GM23338 (cell line): ENCODE measurements around the gene SRGN.
A peak's percentile ranks its signal among the peaks of the same experiment; 100 is the strongest.

Experiments used
- CTCF ChIP-seq, 2 experiments: fragments of 200-600 bp in 1 of 2; sonication (generic) in 1 of 2; conservative IDR thresholded peaks; 2 replicates each; pipeline versions ENCODE4 v1.5.1 to v1.6.1; 2016 to 2017; ENCODE audit warnings: antibody characterized with exemption in 2 of 2, low read depth in 2 of 2, mild to moderate bottlenecking in 2 of 2, moderate library complexity in 1 of 2
- EZH2 ChIP-seq: fragments of 200-600 bp; sonication (generic); IDR thresholded peaks from one replicate; pipeline ENCODE4 v1.8.0; 2017; ENCODE audit warnings: antibody characterized with exemption, mild to moderate bottlenecking, low read depth; ENCODE audit not compliant: unreplicated experiment
- JUNB ChIP-seq: IDR thresholded peaks from one replicate; pipeline ENCODE4 v1.6.1; 2016; ENCODE audit warnings: antibody characterized with exemption; ENCODE audit not compliant: unreplicated experiment
- POLR2AphosphoS5 ChIP-seq: IDR thresholded peaks from 2 replicates; pipeline ENCODE4 v1.6.1; 2016; ENCODE audit warnings: antibody characterized with exemption, low read depth
- STAT1 ChIP-seq: IDR thresholded peaks from one replicate; pipeline ENCODE4 v1.6.1; 2016; ENCODE audit warnings: antibody characterized with exemption; ENCODE audit not compliant: unreplicated experiment
- ZNF114 ChIP-seq: fragments of 250-450 bp; sonication (Bioruptor Pico); IDR thresholded peaks from 2 replicates; pipeline ENCODE4 v1.5.0; 2020; ENCODE audit warnings: mild to moderate bottlenecking, moderate library complexity
- TF ChIP-seq, protein P1 (sequence below): IDR thresholded peaks from one replicate; pipeline ENCODE4 v1.6.1; 2018; ENCODE audit warnings: antibody characterized with exemption; ENCODE audit not compliant: unreplicated experiment

GRCh38 chr10:69092959-69093850, 5.3 kb downstream of the SRGN start:
- peak; percentile 90 to 91 for TF ChIP-seq CTCF (conservative IDR thresholded peaks at IDR 0.05; ENCODE audit: low read depth in 2 of 2)
- TF ChIP-seq, protein P1, sequence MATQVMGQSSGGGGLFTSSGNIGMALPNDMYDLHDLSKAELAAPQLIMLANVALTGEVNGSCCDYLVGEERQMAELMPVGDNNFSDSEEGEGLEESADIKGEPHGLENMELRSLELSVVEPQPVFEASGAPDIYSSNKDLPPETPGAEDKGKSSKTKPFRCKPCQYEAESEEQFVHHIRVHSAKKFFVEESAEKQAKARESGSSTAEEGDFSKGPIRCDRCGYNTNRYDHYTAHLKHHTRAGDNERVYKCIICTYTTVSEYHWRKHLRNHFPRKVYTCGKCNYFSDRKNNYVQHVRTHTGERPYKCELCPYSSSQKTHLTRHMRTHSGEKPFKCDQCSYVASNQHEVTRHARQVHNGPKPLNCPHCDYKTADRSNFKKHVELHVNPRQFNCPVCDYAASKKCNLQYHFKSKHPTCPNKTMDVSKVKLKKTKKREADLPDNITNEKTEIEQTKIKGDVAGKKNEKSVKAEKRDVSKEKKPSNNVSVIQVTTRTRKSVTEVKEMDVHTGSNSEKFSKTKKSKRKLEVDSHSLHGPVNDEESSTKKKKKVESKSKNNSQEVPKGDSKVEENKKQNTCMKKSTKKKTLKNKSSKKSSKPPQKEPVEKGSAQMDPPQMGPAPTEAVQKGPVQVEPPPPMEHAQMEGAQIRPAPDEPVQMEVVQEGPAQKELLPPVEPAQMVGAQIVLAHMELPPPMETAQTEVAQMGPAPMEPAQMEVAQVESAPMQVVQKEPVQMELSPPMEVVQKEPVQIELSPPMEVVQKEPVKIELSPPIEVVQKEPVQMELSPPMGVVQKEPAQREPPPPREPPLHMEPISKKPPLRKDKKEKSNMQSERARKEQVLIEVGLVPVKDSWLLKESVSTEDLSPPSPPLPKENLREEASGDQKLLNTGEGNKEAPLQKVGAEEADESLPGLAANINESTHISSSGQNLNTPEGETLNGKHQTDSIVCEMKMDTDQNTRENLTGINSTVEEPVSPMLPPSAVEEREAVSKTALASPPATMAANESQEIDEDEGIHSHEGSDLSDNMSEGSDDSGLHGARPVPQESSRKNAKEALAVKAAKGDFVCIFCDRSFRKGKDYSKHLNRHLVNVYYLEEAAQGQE: no peak
- no peak for TF ChIP-seq ZNF114 (CRISPR knock-in tag)
- no peak for TF ChIP-seq EZH2
- no peak for TF ChIP-seq STAT1
- TF ChIP-seq JUNB: no peak
- TF ChIP-seq POLR2AphosphoS5: no peak
